A549 (cell line): Measurements from ENCODE around the gene CADM4. TPM values are rescaled to one million over a fixed set of nuclear protein-coding genes. Genes with fewer than 3 reads are reported as not detected.

ENCODE experiments used
- ATAC-seq, 2 experiments: fragments of 200-7000 bp in 1 of 2; fragments of >200 bp in 1 of 2; cut with Nextera tagmentation in 1 of 2; cut with Tn5 transposase in 1 of 2; 3 replicates each; pipeline versions ENCODE4 v1.8.0 to v1.9.1; 2018 to 2020; ENCODE audit warnings: mild to moderate bottlenecking in 1 of 2, moderate library complexity in 1 of 2
- CTCF ChIA-PET: fragments of 300-600 bp; sonication (Branson Sonifier 250); formaldehyde crosslinking; extraction: SDS; loops from one replicate; lab custom pipeline; 2021; ENCODE audit warnings: antibody characterized with exemption, inconsistent platforms; lab: Yijun Ruan, JAX
- POLR2A ChIA-PET: fragments of 350-600 bp; formaldehyde crosslinking; extraction: SDS; loops from one replicate; lab custom pipeline; 2021; ENCODE audit warnings: antibody characterized with exemption, inconsistent platforms; lab: Yijun Ruan, JAX
- DNase-seq, 2 experiments: peaks; one replicate each; pipeline versions ENCODE4 v3.0.0 to v3.0.0-alpha.2; 2011 to 2016; ENCODE audit warnings: low read depth in 1 of 2, low spot score in 1 of 2
- FAIRE-seq: peaks from 2 replicates; lab custom pipeline; 2011; peaks lifted over from hg19 to GRCh38; lab: Jason Lieb, UNC
- H3K27ac ChIP-seq, 2 experiments: fragments of >200 bp; sonication (Bioruptor Twin); formaldehyde crosslinking; 3 replicates each; pipeline ENCODE4 v1.5.1; 2016 to 2017
- H3K4me1 ChIP-seq: fragments of >200 bp; sonication (Bioruptor Twin); formaldehyde crosslinking; 3 replicates; pipeline ENCODE4 v1.6.1; 2016
- H3K4me2 ChIP-seq: fragments of >200 bp; sonication (Bioruptor Twin); formaldehyde crosslinking; 3 replicates; pipeline ENCODE4 v1.6.1; 2016
- H3K4me3 ChIP-seq: fragments of >200 bp; sonication (Bioruptor Twin); formaldehyde crosslinking; 3 replicates; pipeline ENCODE4 v1.5.1; 2016
- H3K9me3 ChIP-seq: fragments of >200 bp; sonication (Bioruptor Twin); formaldehyde crosslinking; 3 replicates; pipeline ENCODE4 v1.6.1; 2016
- BCL3 ChIP-seq: fragments of >200 bp; sonication (Bioruptor Twin); formaldehyde crosslinking; IDR thresholded peaks from 3 replicates; pipeline ENCODE4 v1.6.1; 2016
- BHLHE40 ChIP-seq: IDR thresholded peaks from 2 replicates; pipeline ENCODE4 v1.6.1; 2012; ENCODE audit warnings: low read depth, low read length, inconsistent platforms
- CHD2 ChIP-seq: fragments of 150-350 bp; IDR thresholded peaks from 2 replicates; pipeline ENCODE4 v1.6.1; 2014; ENCODE audit warnings: low read length; ENCODE audit not compliant: partially characterized antibody
- CHD4 ChIP-seq: fragments of 200-600 bp; sonication (generic); IDR thresholded peaks from 2 replicates; pipeline ENCODE4 v1.6.1; 2016; ENCODE audit warnings: antibody characterized with exemption, mild to moderate bottlenecking, borderline replicate concordance
- EHF ChIP-seq: fragments of 250-450 bp; sonication (Bioruptor Pico); IDR thresholded peaks from 2 replicates; pipeline ENCODE4 v1.5.0; 2020; ENCODE audit warnings: mild to moderate bottlenecking
- EHMT2 ChIP-seq: fragments of 200-600 bp; sonication (generic); IDR thresholded peaks from 2 replicates; pipeline ENCODE4 v1.6.1; 2016; ENCODE audit warnings: antibody characterized with exemption, low read depth, mild to moderate bottlenecking, moderate library complexity
- EP300 ChIP-seq, 2 experiments: fragments of >200 bp; sonication (Bioruptor Twin); formaldehyde crosslinking; IDR thresholded peaks; 2 replicates in 1 of 2; 3 replicates in 1 of 2; pipeline ENCODE4 v1.6.1; 2016 to 2017
- FOSL2 ChIP-seq, 2 experiments: fragments of 450-650 bp in 1 of 2; fragments of >200 bp in 1 of 2; sonication (Bioruptor Twin) in 1 of 2; formaldehyde crosslinking; IDR thresholded peaks; 2 replicates each; pipeline versions ENCODE4 v1.5.0 to v1.6.1; 2016 to 2020; ENCODE audit warnings: mild to moderate bottlenecking in 1 of 2, moderate library complexity in 1 of 2
- GATA3 ChIP-seq: IDR thresholded peaks from 2 replicates; pipeline ENCODE4 v1.6.1; 2012; ENCODE audit warnings: borderline replicate concordance
- HOXA7 ChIP-seq: fragments of 250-450 bp; sonication (Bioruptor Pico); IDR thresholded peaks from 2 replicates; pipeline ENCODE4 v1.5.0; 2020; ENCODE audit warnings: mild to moderate bottlenecking, moderate library complexity
- HOXB5 ChIP-seq: fragments of 250-450 bp; sonication (Bioruptor Pico); IDR thresholded peaks from 2 replicates; pipeline ENCODE4 v1.5.0; 2020; ENCODE audit warnings: mild to moderate bottlenecking, moderate library complexity
- JUN ChIP-seq, 2 experiments: fragments of >200 bp; sonication (Bioruptor Twin); formaldehyde crosslinking; IDR thresholded peaks; 2 replicates in 1 of 2; 3 replicates in 1 of 2; pipeline ENCODE4 v1.6.1; 2016 to 2017
- MYC ChIP-seq: IDR thresholded peaks from 2 replicates; pipeline ENCODE4 v1.6.1; 2012; ENCODE audit warnings: mild to moderate bottlenecking, inconsistent platforms, low read length, improper control_type of control experiment, borderline replicate concordance
- NPAS2 ChIP-seq: fragments of 250-450 bp; sonication (Bioruptor Pico); IDR thresholded peaks from 2 replicates; pipeline ENCODE4 v1.8.0; 2022; ENCODE audit warnings: mild to moderate bottlenecking, moderate library complexity, borderline replicate concordance
- PHF8 ChIP-seq: fragments of 200-600 bp; sonication (generic); IDR thresholded peaks from 2 replicates; pipeline ENCODE4 v1.6.1; 2016; ENCODE audit warnings: low read depth, mild to moderate bottlenecking, antibody characterized with exemption, moderate library complexity, borderline replicate concordance
- POLR2A ChIP-seq: IDR thresholded peaks from 2 replicates; pipeline ENCODE4 v1.6.1; 2012; ENCODE audit warnings: mild to moderate bottlenecking, low read length
- ZFP36 ChIP-seq: fragments of 450-650 bp; IDR thresholded peaks from 2 replicates; pipeline ENCODE4 v1.6.1; 2014; ENCODE audit warnings: borderline replicate concordance; ENCODE audit not compliant: partially characterized antibody
- WGBS: methylation state at CpG from one replicate; pipeline ENCODE4 v1.1.6; 2017; ENCODE audit errors: missing lambda C conversion rate; 5-methylcytosine and 5-hydroxymethylcytosine counted together
- polyA plus RNA-seq, 4 experiments: library from polyadenylated mRNA; depleted of rRNA in 3 of 4; stranded (reverse); fragments of >200 nt; fragmentation: RNase III in 1 of 4; extraction: RNeasy Plus Mini Kit Qiagen cat#74134 plus additional on column Dnase treatment in 1 of 4; gene quantifications; 2 replicates in 3 of 4; 3 replicates in 1 of 4; pipeline ENCODE4 v1.2.3, GENCODE V29; 2011 to 2017
- TF ChIP-seq, protein P1 (sequence below): fragments of >200 bp; sonication (Bioruptor Twin); formaldehyde crosslinking; IDR thresholded peaks from 3 replicates; pipeline ENCODE4 v1.5.1; 2016
- TF ChIP-seq, protein P2 (sequence below): IDR thresholded peaks from 2 replicates; pipeline ENCODE4 v1.6.1; 2012

The CADM4 gene
- polyA plus RNA-seq, 2 of the 4 experiments (the other 2 are of a cell fraction): 4.2 to 9.2 TPM

GRCh38 chr19:43594710-43595604, 44.7 kb downstream of the CADM4 start (continued):
- no peak for TF ChIP-seq CHD2
- TF ChIP-seq EHMT2: no peak
- TF ChIP-seq, protein P1, sequence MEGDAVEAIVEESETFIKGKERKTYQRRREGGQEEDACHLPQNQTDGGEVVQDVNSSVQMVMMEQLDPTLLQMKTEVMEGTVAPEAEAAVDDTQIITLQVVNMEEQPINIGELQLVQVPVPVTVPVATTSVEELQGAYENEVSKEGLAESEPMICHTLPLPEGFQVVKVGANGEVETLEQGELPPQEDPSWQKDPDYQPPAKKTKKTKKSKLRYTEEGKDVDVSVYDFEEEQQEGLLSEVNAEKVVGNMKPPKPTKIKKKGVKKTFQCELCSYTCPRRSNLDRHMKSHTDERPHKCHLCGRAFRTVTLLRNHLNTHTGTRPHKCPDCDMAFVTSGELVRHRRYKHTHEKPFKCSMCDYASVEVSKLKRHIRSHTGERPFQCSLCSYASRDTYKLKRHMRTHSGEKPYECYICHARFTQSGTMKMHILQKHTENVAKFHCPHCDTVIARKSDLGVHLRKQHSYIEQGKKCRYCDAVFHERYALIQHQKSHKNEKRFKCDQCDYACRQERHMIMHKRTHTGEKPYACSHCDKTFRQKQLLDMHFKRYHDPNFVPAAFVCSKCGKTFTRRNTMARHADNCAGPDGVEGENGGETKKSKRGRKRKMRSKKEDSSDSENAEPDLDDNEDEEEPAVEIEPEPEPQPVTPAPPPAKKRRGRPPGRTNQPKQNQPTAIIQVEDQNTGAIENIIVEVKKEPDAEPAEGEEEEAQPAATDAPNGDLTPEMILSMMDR: peak; percentile 65
- TF ChIP-seq, all 56 proteins: peak for 4

DNA sequence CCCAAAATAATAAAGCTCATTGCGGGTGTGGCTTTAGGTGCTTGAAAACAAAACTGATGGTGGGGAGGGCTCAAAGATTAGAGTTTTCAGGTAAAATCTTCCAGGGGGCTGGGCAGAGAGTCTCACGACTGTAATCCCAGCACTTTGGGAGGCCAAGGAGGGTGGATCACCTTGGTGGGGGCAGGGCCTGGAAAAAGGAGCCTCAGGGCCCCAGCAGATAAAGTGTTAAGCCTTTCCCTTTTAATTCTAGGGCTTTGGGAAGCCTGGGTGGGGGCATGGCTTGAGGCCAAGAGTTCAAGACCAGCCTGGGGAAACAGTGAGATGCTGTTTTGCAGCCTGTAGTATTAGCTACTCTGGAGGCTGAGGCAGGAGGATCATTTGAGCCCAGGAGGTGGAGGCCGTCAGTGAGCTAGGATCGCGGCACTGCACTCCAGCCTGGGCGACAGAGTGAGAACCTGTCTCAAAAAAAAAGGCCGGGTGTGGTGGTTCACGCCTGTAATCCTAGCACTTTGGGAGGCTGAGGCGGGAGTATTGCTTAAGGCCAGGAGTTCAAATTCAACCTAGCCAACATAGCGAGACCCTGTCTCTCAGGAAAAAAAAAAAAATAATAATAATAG, 45.5 kb downstream of the CADM4 start:
- WGBS: 93% methylated on average over 10 of the region's 10 CpGs
- ATAC-seq (no peak), FAIRE-seq (no peak), DNase-seq (no peak)
- CTCF ChIA-PET: interaction anchor here (0.6 to 4.6 kb wide), 38 partner anchors 8 to 216 kb away, joined by 3 to 51 read pairs (median 4); partner anchors contain the start of genes KCNN4, PINLYP, XRCC1 and ZNF575
- POLR2A ChIA-PET: interaction anchor here (0.5 to 2.5 kb wide), 3 partner anchors 9 to 92 kb away, joined by 3 to 21 read pairs (median 3); partner anchors contain the start of gene ZNF575
- TF ChIP-seq, protein P2, sequence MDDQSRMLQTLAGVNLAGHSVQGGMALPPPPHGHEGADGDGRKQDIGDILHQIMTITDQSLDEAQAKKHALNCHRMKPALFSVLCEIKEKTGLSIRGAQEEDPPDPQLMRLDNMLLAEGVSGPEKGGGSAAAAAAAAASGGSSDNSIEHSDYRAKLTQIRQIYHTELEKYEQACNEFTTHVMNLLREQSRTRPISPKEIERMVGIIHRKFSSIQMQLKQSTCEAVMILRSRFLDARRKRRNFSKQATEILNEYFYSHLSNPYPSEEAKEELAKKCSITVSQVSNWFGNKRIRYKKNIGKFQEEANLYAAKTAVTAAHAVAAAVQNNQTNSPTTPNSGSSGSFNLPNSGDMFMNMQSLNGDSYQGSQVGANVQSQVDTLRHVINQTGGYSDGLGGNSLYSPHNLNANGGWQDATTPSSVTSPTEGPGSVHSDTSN: no peak
- TF ChIP-seq GATA3: no peak
- no peak for TF ChIP-seq NPAS2 (CRISPR knock-in tag)
- no peak for TF ChIP-seq EP300 (IDR thresholded peaks at IDR 0.05)
- TF ChIP-seq FOSL2 (IDR thresholded peaks at IDR 0.05): no peak
- no peak for TF ChIP-seq FOSL2 (CRISPR knock-in tag; IDR thresholded peaks at IDR 0.05)
- TF ChIP-seq BHLHE40: no peak
- no peak for TF ChIP-seq CHD4
- no peak for TF ChIP-seq HOXB5 (CRISPR knock-in tag)
- TF ChIP-seq CHD2: no peak
- TF ChIP-seq PHF8: no peak
- no peak for TF ChIP-seq BCL3
- TF ChIP-seq POLR2A: no peak
- TF ChIP-seq HOXA7: no peak
- no peak for TF ChIP-seq EHF (CRISPR knock-in tag)
- TF ChIP-seq JUN (IDR thresholded peaks at IDR 0.05): no peak
- no peak for TF ChIP-seq MYC
- no peak for TF ChIP-seq ZFP36
- Histone ChIP-seq H3K27ac (peak overlapping the region in 1 of 2 experiments; percentile 87; a peak in 3 of 6 replicates), H3K9me3 (no peaks in the 10 kb centered on the region), H3K4me1 (peaks cover 19% of the 10 kb centered on the region), H3K4me3 (peak overlapping the region; percentile 66), H3K4me2 (peak overlapping the region; percentile 96)
